GM06990 (cell line): ENCODE measurements around the gene IL20RA.

Experiments
- DNase-seq: peaks from one replicate; pipeline ENCODE4 v3.0.0-alpha.2; 2011; ENCODE audit not compliant: insufficient read length; ENCODE audit errors: extremely low read depth
- H3K27me3 ChIP-seq: replicated peaks from 2 replicates; pipeline ENCODE4 v1.6.0; 2011; ENCODE audit warnings: low read length; ENCODE audit not compliant: control insufficient read depth, insufficient read depth
- H3K36me3 ChIP-seq: 2 replicates; pipeline ENCODE4 v1.5.1; 2011; ENCODE audit warnings: low read length; ENCODE audit not compliant: control insufficient read depth, insufficient read depth
- H3K4me3 ChIP-seq: replicated peaks from 2 replicates; pipeline ENCODE4 v1.5.1; 2011; ENCODE audit warnings: low read depth, mild to moderate bottlenecking, control low read depth, low read length
- TF ChIP-seq, protein P1 (sequence below): IDR thresholded peaks from 2 replicates; pipeline ENCODE4 v1.5.1; 2011; ENCODE audit warnings: low read length, control low read depth, mild to moderate bottlenecking, inconsistent platforms; ENCODE audit not compliant: insufficient read depth, poor library complexity, severe bottlenecking

IL20RA gene

DNA sequence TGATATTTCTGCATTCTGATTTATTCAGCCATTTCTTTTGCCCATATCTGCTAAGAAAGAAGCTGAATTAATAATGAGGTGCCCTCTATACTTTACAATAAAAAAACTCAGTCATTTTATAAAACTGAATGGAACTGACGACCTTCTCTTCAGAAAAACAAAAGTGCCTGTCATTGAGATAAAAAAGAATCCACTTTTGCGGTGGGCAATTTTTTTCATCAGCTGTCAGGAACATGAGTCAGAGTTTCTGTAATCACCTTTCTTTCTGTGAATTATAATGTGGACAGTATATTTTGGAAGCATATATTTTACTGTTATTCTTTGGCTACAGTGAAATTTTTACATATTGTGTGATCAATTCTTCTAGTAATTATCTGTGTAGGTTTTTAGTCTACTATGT, 33.4 kb downstream of the IL20RA start:
- Histone ChIP-seq H3K36me3 (no peaks in the 10 kb centered on the region), H3K4me3 (no peak overlapping the region), H3K27me3 (no peaks in the 10 kb centered on the region; the same call in 1 of the 2 replicates)
- no peak for DNase-seq
- TF ChIP-seq, protein P1, sequence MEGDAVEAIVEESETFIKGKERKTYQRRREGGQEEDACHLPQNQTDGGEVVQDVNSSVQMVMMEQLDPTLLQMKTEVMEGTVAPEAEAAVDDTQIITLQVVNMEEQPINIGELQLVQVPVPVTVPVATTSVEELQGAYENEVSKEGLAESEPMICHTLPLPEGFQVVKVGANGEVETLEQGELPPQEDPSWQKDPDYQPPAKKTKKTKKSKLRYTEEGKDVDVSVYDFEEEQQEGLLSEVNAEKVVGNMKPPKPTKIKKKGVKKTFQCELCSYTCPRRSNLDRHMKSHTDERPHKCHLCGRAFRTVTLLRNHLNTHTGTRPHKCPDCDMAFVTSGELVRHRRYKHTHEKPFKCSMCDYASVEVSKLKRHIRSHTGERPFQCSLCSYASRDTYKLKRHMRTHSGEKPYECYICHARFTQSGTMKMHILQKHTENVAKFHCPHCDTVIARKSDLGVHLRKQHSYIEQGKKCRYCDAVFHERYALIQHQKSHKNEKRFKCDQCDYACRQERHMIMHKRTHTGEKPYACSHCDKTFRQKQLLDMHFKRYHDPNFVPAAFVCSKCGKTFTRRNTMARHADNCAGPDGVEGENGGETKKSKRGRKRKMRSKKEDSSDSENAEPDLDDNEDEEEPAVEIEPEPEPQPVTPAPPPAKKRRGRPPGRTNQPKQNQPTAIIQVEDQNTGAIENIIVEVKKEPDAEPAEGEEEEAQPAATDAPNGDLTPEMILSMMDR = no peak

DNA sequence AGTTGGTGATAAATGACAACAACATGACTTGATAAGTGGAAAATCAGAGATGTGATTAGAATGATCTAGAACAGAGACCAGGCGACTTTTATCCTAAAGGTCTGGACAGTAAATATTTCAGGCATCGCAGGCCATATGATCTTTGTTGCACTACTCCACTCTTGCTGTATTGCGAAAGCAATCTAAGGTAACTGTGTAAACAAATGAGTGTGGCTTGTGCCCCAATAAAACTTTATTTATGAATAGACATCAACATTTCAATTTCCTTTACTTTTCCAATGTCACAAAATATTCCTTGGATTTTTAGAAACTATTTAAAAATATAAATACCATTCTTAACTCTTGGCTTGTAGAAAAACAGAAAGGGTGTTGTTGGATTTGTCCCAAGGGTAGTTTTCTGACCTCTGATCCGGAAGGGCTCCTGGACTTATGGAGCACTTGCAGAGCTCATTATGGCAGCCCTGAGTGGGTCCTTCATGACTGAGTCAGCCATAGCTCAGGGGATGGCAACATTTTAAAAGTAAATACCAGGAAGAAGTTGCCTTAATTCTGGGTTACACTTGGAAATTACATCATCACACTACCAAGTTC, 34.5 kb downstream of the IL20RA start:
- no peak overlapping the region for H3K4me3 ChIP-seq
- no peak for DNase-seq
- H3K36me3 ChIP-seq = no peaks in the 10 kb centered on the region
- TF ChIP-seq, protein P1 = no peak
- no peaks in the 10 kb centered on the region; the same call in 1 of the 2 replicates for H3K27me3 ChIP-seq

- Histone ChIP-seq H3K36me3 (no peaks in the 10 kb centered on the region), H3K4me3 (no peak overlapping the region), H3K27me3 (peaks cover 2% of the 10 kb centered on the region; the same call in 1 of the 2 replicates)
- no peak for DNase-seq
- TF ChIP-seq, protein P1 = no peak
Observed at GRCh38 chr6:137008204-137008603, 36.6 kb downstream of the IL20RA start.

- TF ChIP-seq, protein P1 = no peak
- no peak overlapping the region for H3K4me3 ChIP-seq
- H3K36me3 ChIP-seq = no peaks in the 10 kb centered on the region
- H3K27me3 ChIP-seq = 0 out of 2 replicates have a peak, but pooled peaks cover 2% of the 10 kb centered on the region
- no peak for DNase-seq
Observed at GRCh38 chr6:137006056-137006455, 38.7 kb downstream of the IL20RA start.

- Histone ChIP-seq H3K27me3 (0 out of 2 replicates have a peak, but pooled peaks cover 2% of the 10 kb centered on the region), H3K36me3 (no peaks in the 10 kb centered on the region), H3K4me3 (no peak overlapping the region)
- no peak for DNase-seq
- TF ChIP-seq, protein P1 = no peak
Observed at GRCh38 chr6:137005073-137005472, 39.7 kb downstream of the IL20RA start.

GRCh38 chr6:137002505-137002904, 42.3 kb downstream of the IL20RA start:
- TF ChIP-seq, protein P1 = no peak
- no peaks in the 10 kb centered on the region for H3K36me3 ChIP-seq

More at GRCh38 chr6:137002505-137002904, 42.3 kb downstream of the IL20RA start:
- H3K27me3 ChIP-seq = 0 out of 2 replicates have a peak, but pooled peaks cover 2% of the 10 kb centered on the region
- H3K4me3 ChIP-seq = no peak overlapping the region
- no peak for DNase-seq
